Natural killer cell treated with Interleukin-12 subunit alpha and Interleukin-12 subunit beta and Interleukin-15 and Interleukin-18, amount 100 ng/mL, for 72 hours (primary cell): ENCODE measurements around the gene PLAC9. TPM values are rescaled to one million over a fixed set of nuclear protein-coding genes. Genes with fewer than 3 reads are reported as not detected.
A peak's percentile ranks its signal among the peaks of the same experiment; 100 is the strongest.
"Not testable (repeated sequence)": the region's sequence is repeated elsewhere in the genome, so short reads cannot be mapped to it uniquely, and the experiment has no call there.

Experiments used
- ATAC-seq, 2 donors: fragments of 150-1000 bp; cut with Tn5 transposase in 1 of 2; sonication (Bioruptor Pico), chemical (Tn5 transposase) in 1 of 2; 2 replicates each; pipeline ENCODE4 v1.10.0; 2021
- DNase-seq: peaks from one replicate; pipeline ENCODE4 v3.0.0; 2022; ENCODE audit warnings: low spot score
- H3K27ac Mint-ChIP-seq, 2 donors: 1 replicate in 1 of 2; 2 replicates in 1 of 2; pipeline ENCODE4 v1.8.0; 2022; ENCODE audit warnings: mixed read lengths in 2 of 2, mild to moderate bottlenecking in 1 of 2, moderate library complexity in 1 of 2
- H3K27me3 Mint-ChIP-seq, 2 donors: 1 replicate in 1 of 2; 2 replicates in 1 of 2; pipeline ENCODE4 v1.8.0; 2022; ENCODE audit warnings: mixed read lengths in 2 of 2
- H3K36me3 Mint-ChIP-seq: one replicate; pipeline ENCODE4 v1.8.0; 2022; ENCODE audit warnings: mixed read lengths
- H3K4me1 Mint-ChIP-seq, 2 donors: 1 replicate in 1 of 2; 2 replicates in 1 of 2; pipeline ENCODE4 v1.8.0; 2022; ENCODE audit warnings: low read depth in 2 of 2, mixed read lengths in 2 of 2, mild to moderate bottlenecking in 1 of 2
- H3K4me3 Mint-ChIP-seq: one replicate; pipeline ENCODE4 v1.8.0; 2022; ENCODE audit warnings: mixed read lengths
- H3K9me3 Mint-ChIP-seq: 2 replicates; pipeline ENCODE4 v1.8.0; 2022; ENCODE audit warnings: mixed read lengths
- total RNA-seq, 2 donors: library from RNA; stranded (reverse); gene quantifications; one replicate each; pipeline ENCODE4 v1.2.3, GENCODE V29; 2022

PLAC9 gene, protein sequence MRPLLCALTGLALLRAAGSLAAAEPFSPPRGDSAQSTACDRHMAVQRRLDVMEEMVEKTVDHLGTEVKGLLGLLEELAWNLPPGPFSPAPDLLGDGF
- not detected for total RNA-seq

DNA sequence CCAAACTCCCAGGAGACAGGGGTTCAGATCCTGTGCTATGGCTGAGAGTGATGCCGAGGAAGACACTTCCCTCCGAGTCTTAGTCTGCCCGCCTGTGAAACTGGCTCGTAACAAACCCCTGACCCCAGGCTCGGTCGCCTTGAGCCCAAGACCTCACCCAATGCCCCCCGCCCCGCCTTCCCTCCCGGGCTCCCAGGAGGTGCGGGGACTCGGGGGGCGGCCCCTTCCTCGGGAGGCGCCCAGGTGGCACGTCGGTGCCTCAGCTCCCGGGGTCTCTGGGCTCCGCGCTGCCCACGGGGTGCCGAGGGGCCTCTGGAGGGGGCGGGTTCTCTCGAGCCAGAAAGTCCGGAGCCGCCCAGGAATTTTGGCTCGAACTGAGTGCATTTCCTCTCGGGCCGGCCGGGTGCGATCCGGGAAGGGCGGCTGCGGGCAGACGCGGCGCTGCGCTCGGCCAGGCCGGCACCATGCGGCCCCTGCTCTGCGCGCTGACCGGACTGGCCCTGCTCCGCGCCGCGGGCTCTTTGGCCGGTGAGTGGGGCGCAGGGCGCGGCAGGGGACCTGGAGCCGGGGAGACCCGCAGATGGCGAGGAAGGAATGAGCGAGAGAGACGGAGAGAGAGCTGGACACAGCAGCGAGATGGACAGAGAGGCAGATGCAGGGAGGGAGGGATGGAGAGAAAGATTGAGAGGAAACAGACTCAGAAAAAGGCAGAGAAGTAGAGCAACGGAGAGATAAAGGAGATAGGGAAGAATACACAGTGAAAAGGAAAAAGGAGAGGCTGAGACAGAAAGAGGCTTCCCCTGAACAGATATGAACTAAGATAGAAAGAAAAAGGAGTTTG is at the start of gene PLAC9:
Gene PLAC9 (plus strand): TSS at position 432 of the 841 bp plus-strand sequence. CDS start 33 bp downstream, at position 465.
- Mint-ChIP-seq H3K27ac (no peak within 1 kb of the TSS), H3K9me3 (no peaks in the 10 kb centered on the region), H3K4me1 (peaks cover 0 to 6% of the 10 kb centered on the region in 2 donors), H3K27me3 (peaks cover 19 to 27% of the 10 kb centered on the region in 2 donors), H3K36me3 (no peaks in the 10 kb centered on the region), H3K4me3 (no peak within 1 kb of the TSS)
- DNase-seq (no peak), ATAC-seq (peak in 1 of 2 donors; percentile 52)

DNA sequence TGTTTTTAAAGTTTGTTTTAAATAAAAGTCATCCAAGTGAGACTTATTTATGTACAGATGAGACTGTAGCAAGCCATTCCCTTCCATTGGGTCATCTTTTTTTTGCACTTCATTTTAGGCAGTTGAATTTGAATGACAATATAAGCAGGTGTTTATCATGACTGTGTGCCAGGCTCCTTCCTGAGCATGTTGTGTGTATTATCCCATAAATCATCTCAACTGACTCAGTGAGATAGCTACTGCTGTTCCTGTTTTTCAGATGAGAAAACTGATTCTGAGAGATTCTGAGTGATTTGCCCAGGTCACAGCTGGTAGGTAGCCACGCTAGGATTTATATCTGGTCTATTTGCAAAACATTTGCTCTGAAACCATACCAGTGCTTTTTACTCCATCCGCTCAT is 42.4 kb upstream of the PLAC9 start:
- no peak overlapping the region for H3K27ac Mint-ChIP-seq
- H3K4me3 Mint-ChIP-seq, result no peak overlapping the region
- DNase-seq, result no peak
- no peaks in the 10 kb centered on the region for H3K4me1 Mint-ChIP-seq
- H3K27me3 Mint-ChIP-seq, result no peaks in the 10 kb centered on the region
- no peak for ATAC-seq
- no peaks in the 10 kb centered on the region for H3K36me3 Mint-ChIP-seq
- H3K9me3 Mint-ChIP-seq, result no peaks in the 10 kb centered on the region

DNA sequence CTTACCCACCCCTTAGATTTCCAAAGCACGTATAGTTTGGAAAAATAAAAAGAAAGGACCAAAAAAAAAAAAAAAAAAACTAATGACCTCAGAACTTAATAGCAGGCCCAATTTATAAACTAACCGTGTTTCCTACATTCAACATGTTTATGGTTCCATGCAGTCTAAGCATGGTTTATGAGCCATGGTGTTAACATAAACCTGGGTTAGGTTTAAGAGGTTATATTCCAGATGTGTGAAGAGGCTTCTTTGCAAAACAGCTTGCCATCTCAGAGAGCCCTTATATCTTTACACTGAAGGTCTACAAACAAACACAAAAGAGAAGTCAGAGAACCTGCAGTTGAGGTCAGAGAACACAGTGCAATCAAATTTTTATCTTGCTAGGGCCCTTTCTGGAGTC is 38.3 kb upstream of the PLAC9 start:
- Mint-ChIP-seq H3K9me3 (no peaks in the 10 kb centered on the region), H3K27me3 (peaks cover 8% of the 10 kb centered on the region in 2 donors), H3K4me1 (no peaks in the 10 kb centered on the region), H3K36me3 (no peaks in the 10 kb centered on the region), H3K4me3 (no peak overlapping the region), H3K27ac (no peak overlapping the region)
- DNase-seq (no peak), ATAC-seq (no peak)

DNA sequence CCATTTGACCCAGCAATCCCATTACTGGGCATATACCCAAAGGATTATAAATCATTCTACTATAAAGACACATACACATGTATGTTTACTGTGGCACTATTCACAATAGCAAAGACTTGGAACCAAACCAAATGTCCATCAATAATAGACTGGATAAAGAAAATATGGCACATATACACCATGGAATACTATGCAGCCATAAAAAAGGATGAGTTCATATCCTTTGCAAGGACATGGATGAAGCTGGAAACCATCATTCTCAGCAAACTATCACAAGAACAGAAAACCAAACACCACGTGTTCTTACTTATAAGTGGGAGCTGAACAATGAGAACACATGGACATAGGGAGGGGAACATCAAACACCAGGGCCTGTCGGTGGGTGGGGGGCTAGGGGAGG is 34.3 kb upstream of the PLAC9 start:
- peaks cover 14% of the 10 kb centered on the region in 2 donors for H3K27me3 Mint-ChIP-seq
- H3K27ac Mint-ChIP-seq, H3K4me1 Mint-ChIP-seq, H3K9me3 Mint-ChIP-seq, H3K36me3 Mint-ChIP-seq, H3K4me3 Mint-ChIP-seq, ATAC-seq, DNase-seq: not testable (repeated sequence)

DNA sequence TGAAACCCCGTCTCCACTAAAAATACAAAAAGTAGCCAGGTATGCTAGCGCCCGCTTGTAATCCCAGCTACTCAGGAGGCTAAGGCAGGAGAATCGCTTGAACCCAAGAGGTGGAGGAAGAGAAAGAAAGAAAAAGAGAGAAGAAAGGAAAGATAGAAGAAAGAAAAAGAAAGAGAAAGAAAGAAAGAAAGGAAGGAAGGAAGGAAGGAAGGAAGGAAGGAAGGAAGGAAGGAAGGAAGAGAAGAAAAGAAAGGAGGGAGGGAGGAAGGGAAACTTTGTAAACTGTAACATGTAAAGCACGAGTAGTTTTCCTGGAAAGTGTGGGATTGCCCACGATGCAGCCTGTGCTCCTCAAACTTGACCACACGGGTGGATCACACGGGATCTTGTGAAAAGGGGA is 33.2 kb upstream of the PLAC9 start:
- ATAC-seq, H3K4me1 Mint-ChIP-seq, H3K27ac Mint-ChIP-seq, DNase-seq, H3K4me3 Mint-ChIP-seq, H3K36me3 Mint-ChIP-seq, H3K9me3 Mint-ChIP-seq: not testable (repeated sequence)
- H3K27me3 Mint-ChIP-seq, result peaks cover 14% of the 10 kb centered on the region in 2 donors

DNA sequence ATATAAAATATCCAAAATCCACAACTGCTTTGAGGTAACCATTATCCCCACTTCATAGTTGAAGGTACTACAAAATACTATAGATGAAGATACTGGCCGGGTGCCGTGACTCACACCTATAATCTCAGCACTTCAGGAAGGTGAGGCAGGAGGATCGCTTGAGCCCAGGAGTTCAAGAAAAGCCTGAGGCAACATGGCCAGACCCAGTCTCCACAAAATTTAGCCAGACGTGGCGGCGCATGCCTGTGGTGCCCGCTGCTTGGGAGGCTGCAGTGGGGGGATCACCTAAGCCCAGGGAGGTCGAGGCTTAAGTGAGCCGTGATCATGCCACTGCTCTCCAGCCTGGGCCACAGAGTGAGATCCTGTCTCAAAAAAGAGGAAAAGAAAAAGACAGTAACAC is 32.4 kb upstream of the PLAC9 start:
- no peaks in the 10 kb centered on the region for H3K9me3 Mint-ChIP-seq
- ATAC-seq (no peak), DNase-seq (no peak)
- no peak overlapping the region for H3K4me3 Mint-ChIP-seq
- no peak overlapping the region for H3K27ac Mint-ChIP-seq
- no peaks in the 10 kb centered on the region for H3K36me3 Mint-ChIP-seq
- no peaks in the 10 kb centered on the region for H3K4me1 Mint-ChIP-seq
- H3K27me3 Mint-ChIP-seq, result peaks cover 14% of the 10 kb centered on the region in 2 donors

DNA sequence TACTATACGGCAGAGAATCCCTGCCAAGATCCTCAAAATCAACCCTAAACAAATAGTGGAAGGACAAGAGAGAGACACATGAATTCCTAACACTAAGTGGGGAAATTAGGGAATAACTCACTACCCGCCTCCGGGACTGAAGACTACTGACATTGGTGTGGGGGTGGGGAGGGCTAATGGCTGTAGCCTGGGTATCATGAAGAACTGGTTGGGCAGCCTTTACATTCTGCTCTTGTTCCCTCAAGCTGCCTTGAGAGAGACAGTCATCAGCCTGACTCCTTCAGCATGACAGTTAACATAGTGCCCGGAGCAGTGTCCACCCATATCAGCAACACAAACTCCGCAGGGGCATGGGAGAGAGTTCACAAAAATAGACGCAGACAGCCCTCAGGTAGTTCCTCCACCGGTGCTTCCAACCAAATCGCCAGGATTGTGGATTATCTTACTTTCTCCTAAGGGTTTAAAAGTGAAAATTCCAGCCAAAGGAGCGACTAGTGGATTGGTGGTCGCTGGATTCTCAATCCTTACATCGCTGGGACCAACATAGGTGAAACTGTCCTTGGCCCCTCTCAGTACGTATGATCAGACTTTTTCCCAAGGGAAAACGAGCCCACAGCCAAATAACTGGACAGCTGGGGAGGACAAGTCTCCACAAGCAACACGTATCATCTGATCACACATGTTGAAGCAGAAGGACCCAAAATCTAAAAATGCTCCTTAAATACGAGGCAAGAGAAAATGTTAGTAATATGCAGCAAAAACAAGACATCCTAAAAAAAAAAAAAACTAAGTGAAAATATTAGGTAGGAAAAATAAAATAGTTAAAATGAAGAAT is 31.5 kb upstream of the PLAC9 start:
- Mint-ChIP-seq H3K4me3 (no peak overlapping the region), H3K36me3 (no peaks in the 10 kb centered on the region), H3K4me1 (no peaks in the 10 kb centered on the region), H3K9me3 (no peaks in the 10 kb centered on the region), H3K27me3 (peaks cover 16 to 20% of the 10 kb centered on the region in 2 donors), H3K27ac (no peak overlapping the region)
- ATAC-seq, result no peak
- no peak for DNase-seq

DNA sequence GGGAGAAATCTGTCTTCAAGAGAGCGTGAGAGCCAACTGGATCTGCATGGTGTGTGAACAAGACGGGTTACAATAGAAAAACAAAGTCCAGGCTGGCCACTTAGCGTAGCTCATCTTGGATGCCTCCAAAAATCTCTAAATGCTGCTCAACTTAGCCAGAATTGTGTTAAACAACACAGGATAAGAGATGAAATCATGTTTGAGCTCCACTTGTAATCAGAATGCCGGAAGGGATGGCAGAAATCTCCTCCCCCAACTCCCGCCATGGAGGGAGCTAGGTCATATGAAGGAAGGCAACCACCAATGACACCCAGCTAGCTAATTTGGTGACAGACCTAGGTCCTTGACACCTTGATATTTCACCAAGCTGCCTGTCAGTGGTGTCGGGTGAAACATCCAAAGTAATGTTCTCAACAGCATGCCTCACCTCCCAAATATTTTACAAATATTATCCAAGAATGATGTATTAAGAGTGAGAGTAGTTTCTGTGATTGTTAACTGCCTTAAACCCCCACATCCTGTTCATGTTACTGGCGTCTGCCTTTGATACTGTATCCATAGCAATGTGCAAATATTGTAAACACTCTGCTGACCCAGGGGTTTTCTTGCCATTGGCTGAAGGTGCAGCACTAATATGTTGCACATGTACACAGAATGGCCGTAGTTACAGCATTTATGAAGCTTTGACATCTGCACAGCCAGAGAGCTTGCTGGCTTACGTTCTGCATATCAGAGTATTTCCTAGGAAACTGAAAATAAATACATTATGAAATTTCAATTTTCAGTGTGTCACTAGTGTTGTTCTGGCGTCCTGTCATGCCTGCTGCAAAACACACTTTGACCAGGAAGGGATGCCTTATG is 28.2 kb upstream of the PLAC9 start:
- Mint-ChIP-seq H3K4me1 (no peaks in the 10 kb centered on the region), H3K4me3 (no peak overlapping the region), H3K36me3 (peaks cover 24% of the 10 kb centered on the region), H3K27ac (no peak overlapping the region), H3K9me3 (peaks cover 6% of the 10 kb centered on the region), H3K27me3 (peaks cover 9 to 12% of the 10 kb centered on the region in 2 donors)
- DNase-seq (no peak), ATAC-seq (no peak)

DNA sequence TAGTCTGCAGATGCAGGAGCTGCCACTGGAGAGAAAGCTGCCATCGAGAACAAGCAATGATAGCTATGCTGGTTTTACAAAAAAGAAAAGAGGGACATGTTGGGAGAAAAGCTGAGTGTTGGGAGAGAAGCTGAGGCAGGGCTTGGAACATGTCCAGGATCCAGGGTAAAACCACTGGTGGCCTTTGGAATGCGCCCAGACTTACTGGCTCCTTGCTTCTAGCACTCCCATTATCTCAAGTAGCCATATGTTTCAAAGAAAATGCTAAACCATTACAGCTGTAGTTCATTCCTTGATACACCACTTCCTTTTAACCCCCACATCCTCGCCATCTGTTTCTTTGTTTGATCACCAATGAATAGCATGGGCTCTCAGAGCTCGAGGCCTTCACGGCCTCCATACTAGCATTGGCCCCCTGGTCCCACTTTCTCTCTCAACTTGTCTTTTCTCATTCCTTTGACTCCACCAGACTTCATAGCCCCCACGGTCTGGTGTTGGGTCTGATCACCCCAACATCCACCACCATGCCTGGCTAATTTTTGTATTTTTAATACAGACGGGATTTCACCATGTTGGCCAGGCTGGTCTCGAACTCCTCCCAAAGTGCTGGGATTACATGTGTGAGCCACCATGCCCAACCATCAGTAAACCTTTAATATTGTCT is 23.8 kb upstream of the PLAC9 start:
- Mint-ChIP-seq H3K4me1 (no peaks in the 10 kb centered on the region), H3K27me3 (peaks cover 6% of the 10 kb centered on the region in 2 donors), H3K36me3 (peaks cover 28% of the 10 kb centered on the region), H3K27ac (no peak overlapping the region), H3K4me3 (no peak overlapping the region), H3K9me3 (peaks cover 6% of the 10 kb centered on the region)
- no peak for ATAC-seq
- DNase-seq, result no peak

DNA sequence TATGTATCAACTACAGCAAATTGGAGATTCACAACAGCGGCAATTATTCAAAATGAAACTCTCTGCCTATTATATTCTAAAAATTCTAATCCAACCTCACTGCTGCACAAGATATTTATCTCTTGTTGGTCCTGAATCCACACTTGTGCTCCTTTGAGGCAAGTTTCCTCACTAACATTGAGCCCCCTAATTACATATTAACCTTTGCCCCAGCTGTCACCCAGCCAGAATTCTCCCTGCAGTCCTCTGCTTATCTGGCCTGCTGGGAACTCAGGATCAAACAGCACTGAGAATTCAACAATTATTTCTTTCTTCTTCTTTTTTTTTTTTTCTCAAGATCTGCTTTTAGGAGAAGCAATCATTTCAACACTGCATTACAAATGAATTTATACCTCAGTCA is 21.5 kb upstream of the PLAC9 start:
- Mint-ChIP-seq H3K4me3 (no peak overlapping the region), H3K4me1 (no peaks in the 10 kb centered on the region), H3K27ac (no peak overlapping the region), H3K9me3 (peaks cover 6% of the 10 kb centered on the region), H3K36me3 (peaks cover 28% of the 10 kb centered on the region), H3K27me3 (peaks cover under 1 to 3% of the 10 kb centered on the region in 2 donors)
- no peak for DNase-seq
- no peak for ATAC-seq

DNA sequence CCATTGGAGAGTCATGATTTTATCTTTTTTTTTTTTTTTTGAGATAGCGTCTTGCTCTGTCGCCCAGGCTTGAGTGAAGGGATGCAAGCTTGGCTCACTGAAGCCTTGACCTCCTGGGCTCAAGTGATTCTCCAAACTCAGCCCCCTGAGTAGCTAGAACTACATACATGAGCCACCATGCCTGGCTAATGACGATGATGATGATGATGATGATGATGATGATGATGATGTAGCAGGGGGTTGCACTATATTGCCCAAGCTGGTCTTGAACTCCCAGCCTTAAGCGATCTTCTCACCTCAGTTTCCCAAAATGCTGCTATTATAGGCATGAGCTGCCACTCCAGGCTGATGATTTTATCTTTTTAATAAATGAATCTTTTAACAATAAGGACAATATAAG is 13.9 kb upstream of the PLAC9 start:
- no peaks in the 10 kb centered on the region for H3K36me3 Mint-ChIP-seq
- no peaks in the 10 kb centered on the region for H3K9me3 Mint-ChIP-seq
- no peak for DNase-seq
- no peak overlapping the region for H3K27ac Mint-ChIP-seq
- H3K27me3 Mint-ChIP-seq, result peaks cover 11 to 12% of the 10 kb centered on the region in 2 donors
- no peak for ATAC-seq
- no peaks in the 10 kb centered on the region for H3K4me1 Mint-ChIP-seq
- no peak overlapping the region for H3K4me3 Mint-ChIP-seq

DNA sequence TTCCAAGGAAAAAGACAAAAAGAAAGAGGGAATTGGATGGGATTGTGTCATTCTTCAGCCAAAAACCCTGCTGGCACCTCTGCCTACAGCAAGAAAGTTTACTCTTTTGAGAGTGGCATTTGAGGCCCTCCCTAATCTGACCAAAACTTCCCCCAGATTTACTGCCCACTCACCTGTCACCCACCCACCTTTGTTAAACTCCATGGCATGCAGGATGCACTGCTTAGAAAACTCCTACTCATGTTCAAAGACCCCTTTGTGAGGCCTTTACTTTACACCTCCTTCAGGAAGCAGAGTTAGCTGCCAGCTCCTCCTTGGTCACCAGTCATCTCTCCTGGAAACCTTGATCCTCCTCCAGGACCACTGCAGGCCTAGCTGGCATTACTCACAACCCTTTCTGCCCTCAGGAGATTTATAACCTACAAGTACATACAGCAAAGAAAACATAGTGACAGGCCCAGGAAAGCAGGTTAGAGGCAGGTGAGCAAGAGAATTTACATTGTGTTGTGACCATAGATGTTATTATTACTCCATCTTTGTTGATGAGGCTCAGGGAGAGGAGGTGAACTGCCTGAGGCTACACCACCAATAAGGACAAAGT is 10.3 kb upstream of the PLAC9 start:
- no peaks in the 10 kb centered on the region for H3K9me3 Mint-ChIP-seq
- H3K27ac Mint-ChIP-seq, result no peak overlapping the region
- DNase-seq, result no peak
- no peak for ATAC-seq
- H3K4me1 Mint-ChIP-seq, result no peaks in the 10 kb centered on the region
- H3K4me3 Mint-ChIP-seq, result no peak overlapping the region
- H3K36me3 Mint-ChIP-seq, result no peaks in the 10 kb centered on the region
- H3K27me3 Mint-ChIP-seq, result peaks cover 12 to 16% of the 10 kb centered on the region in 2 donors

DNA sequence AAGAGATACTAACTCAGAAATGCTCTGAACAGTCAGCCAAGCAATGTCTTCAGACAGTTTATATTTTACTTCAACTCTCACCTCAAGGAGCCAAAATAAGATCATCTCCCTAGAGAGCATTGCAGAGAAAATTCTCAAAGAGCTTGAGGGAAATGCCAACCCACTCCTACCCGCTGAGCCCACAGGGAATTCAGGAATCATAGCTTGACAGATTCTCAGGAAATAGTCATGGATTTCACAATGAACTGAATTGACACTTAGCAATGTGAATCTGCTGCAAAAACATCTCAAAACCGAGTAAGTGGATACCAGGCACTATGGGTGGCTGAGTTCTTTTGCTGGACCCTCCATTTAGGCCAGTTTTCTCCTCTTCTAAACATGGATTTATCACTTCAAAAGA is 9.8 kb upstream of the PLAC9 start:
- Mint-ChIP-seq H3K4me3 (no peak overlapping the region), H3K27me3 (peaks cover 14 to 16% of the 10 kb centered on the region in 2 donors), H3K4me1 (no peaks in the 10 kb centered on the region), H3K36me3 (no peaks in the 10 kb centered on the region), H3K27ac (no peak overlapping the region), H3K9me3 (no peaks in the 10 kb centered on the region)
- ATAC-seq, result no peak
- DNase-seq, result no peak
